Thoracic aorta (tissue), 2 donors: ENCODE results near the gene CDKN2B. TPM values are rescaled to one million over a fixed set of nuclear protein-coding genes. Genes with fewer than 3 reads are reported as not detected.

Source experiments
- ATAC-seq: fragments of 150-250 bp; one replicate; pipeline ENCODE4 v1.8.0; 2017; ENCODE audit warnings: low read depth; ENCODE audit not compliant: insufficient number of reproducible peaks, low FRiP score
- DNase-seq: peaks from one replicate; pipeline ENCODE4 v3.0.0-alpha.2; 2020; ENCODE audit warnings: low spot score
- H3K27ac ChIP-seq, 2 donors: fragments of 200-600 bp; sonication (generic); 1 replicate in 1 of 2; 2 replicates in 1 of 2; pipeline ENCODE4 v1.5.1; 2016; ENCODE audit warnings: mild to moderate bottlenecking in 2 of 2, moderate library complexity in 2 of 2
- H3K27me3 ChIP-seq: fragments of 200-600 bp; sonication (generic); replicated peaks from 2 replicates; pipeline ENCODE4 v1.6.0; 2016; ENCODE audit warnings: mild to moderate bottlenecking; ENCODE audit not compliant: insufficient read depth
- H3K36me3 ChIP-seq: fragments of 200-600 bp; sonication (generic); one replicate; pipeline ENCODE4 v1.5.1; 2016
- H3K4me1 ChIP-seq, 2 donors: fragments of 200-600 bp; sonication (generic); 1 replicate in 1 of 2; 2 replicates in 1 of 2; pipeline versions ENCODE4 v1.5.1 to v1.6.0; 2016; ENCODE audit warnings: low read depth in 2 of 2, mild to moderate bottlenecking in 1 of 2; ENCODE audit not compliant: control insufficient read depth in 1 of 2
- H3K4me3 ChIP-seq: fragments of 200-600 bp; sonication (generic); 2 replicates; pipeline ENCODE4 v1.5.1; 2016; ENCODE audit warnings: mild to moderate bottlenecking
- H3K9me3 ChIP-seq: fragments of 200-600 bp; sonication (generic); 2 replicates; pipeline ENCODE4 v1.5.1; 2016
- CTCF ChIP-seq: fragments of 200-600 bp; sonication (generic); IDR thresholded peaks from one replicate; pipeline ENCODE4 v1.5.1; 2019; ENCODE audit warnings: antibody characterized with exemption
- total RNA-seq, 2 donors: library from RNA; depleted of rRNA; stranded (reverse); fragments of >200 nt; gene quantifications; one replicate each; pipeline versions ENCODE4 v1.1.0 to v1.2.3, GENCODE V29; 2016

The CDKN2B gene
- total RNA-seq, 2 donors from 2014 or later: 2.6 to 10.0 TPM

- no peak overlapping the region for H3K27ac ChIP-seq
Observed at GRCh38 chr9:22041344-22041743, 32.2 kb upstream of the CDKN2B start.

DNA sequence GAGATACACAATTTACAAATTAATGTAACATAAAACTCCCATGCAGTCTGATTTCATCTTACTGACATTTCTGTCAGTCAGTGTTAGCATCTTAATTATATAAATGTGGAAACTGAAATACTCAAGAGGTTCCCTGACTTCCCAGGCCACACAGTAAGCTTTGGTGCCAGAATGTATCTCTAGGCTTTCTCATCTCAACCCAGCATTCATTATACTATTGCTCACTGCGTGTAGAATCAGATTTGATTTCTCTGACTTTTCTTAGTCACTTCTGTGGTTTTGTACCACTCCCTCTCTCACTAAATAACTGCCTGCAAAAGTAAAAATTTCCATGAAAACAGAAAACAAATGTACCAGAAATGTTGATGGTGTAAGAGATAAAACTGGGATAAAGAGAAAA, 31.7 kb upstream of the CDKN2B start:
- Histone ChIP-seq H3K36me3 (no peaks in the 10 kb centered on the region), H3K27me3 (no peaks in the 10 kb centered on the region), H3K4me1 (no peaks in the 10 kb centered on the region), H3K27ac (no peak overlapping the region), H3K9me3 (no peaks in the 10 kb centered on the region), H3K4me3 (no peak overlapping the region)
- no peak for DNase-seq
- no peak for TF ChIP-seq CTCF
- ATAC-seq: no peak

More at GRCh38 chr9:22041344-22041743, 32.2 kb upstream of the CDKN2B start:
- Histone ChIP-seq H3K4me1 (no peaks in the 10 kb centered on the region), H3K9me3 (no peaks in the 10 kb centered on the region), H3K27me3 (no peaks in the 10 kb centered on the region), H3K4me3 (no peak overlapping the region), H3K36me3 (no peaks in the 10 kb centered on the region)
- no peak for ATAC-seq
- no peak for DNase-seq
- TF ChIP-seq CTCF: no peak

DNA sequence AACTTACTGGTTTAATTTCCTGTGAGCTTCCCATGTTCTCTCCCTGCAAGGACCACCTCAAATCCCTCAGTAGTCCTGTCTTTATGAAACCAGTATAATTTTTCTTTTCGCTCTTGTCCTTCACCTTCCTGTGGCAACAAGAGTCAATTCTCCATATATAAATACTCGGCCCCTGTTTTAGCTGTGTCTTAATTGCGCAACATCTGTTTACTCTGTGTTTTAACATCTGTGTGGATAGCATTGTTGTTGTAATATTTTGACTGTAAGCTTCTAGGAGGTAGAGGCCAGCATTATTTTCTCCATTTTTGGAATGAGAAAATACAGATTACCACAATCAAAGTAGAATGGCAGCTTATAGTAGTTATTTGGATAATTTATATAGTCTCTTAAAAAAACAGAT, 30.2 kb upstream of the CDKN2B start:
- TF ChIP-seq CTCF: no peak
- Histone ChIP-seq H3K27ac (no peak overlapping the region), H3K4me1 (no peaks in the 10 kb centered on the region), H3K36me3 (no peaks in the 10 kb centered on the region), H3K4me3 (no peak overlapping the region), H3K9me3 (no peaks in the 10 kb centered on the region), H3K27me3 (no peaks in the 10 kb centered on the region)
- ATAC-seq (no peak), DNase-seq (no peak)

GRCh38 chr9:22037954-22038690, 29.0 kb upstream of the CDKN2B start:
- H3K4me1 ChIP-seq: no peaks in the 10 kb centered on the region
- no peak overlapping the region for H3K27ac ChIP-seq
- TF ChIP-seq CTCF: peak; percentile 39
- H3K9me3 ChIP-seq: no peaks in the 10 kb centered on the region
- no peak for DNase-seq
- no peaks in the 10 kb centered on the region for H3K36me3 ChIP-seq
- no peaks in the 10 kb centered on the region for H3K27me3 ChIP-seq
- peak; percentile 57 for ATAC-seq
- no peak overlapping the region for H3K4me3 ChIP-seq

- no peaks in the 10 kb centered on the region for H3K27me3 ChIP-seq
- H3K9me3 ChIP-seq: no peaks in the 10 kb centered on the region
- ATAC-seq (no peak), DNase-seq (no peak)
- no peak for TF ChIP-seq CTCF
- H3K4me1 ChIP-seq: no peaks in the 10 kb centered on the region
- H3K36me3 ChIP-seq: no peaks in the 10 kb centered on the region
- no peak overlapping the region for H3K4me3 ChIP-seq
- no peak overlapping the region for H3K27ac ChIP-seq
Observed at GRCh38 chr9:22036866-22037626, 27.9 kb upstream of the CDKN2B start.
